Transverse colon (tissue), 4 donors: ENCODE results near the gene SFXN1. TPM values are rescaled to one million over a fixed set of nuclear protein-coding genes. Genes with fewer than 3 reads are reported as not detected.

ENCODE experiments used
- DNase-seq: peaks from one replicate; pipeline ENCODE4 v3.0.0-alpha.2; 2019
- H3K27ac ChIP-seq, 4 donors: fragments of 200-600 bp; sonication (generic); 2 replicates each; pipeline ENCODE4 v1.5.1; 2016 to 2018; ENCODE audit warnings: inconsistent platforms in 4 of 4
- H3K27me3 ChIP-seq: fragments of 200-600 bp; sonication (generic); 2 replicates; pipeline ENCODE4 v1.5.1; 2017; ENCODE audit warnings: inconsistent platforms
- H3K36me3 ChIP-seq, 4 donors: fragments of 200-600 bp; sonication (generic); 2 replicates each; pipeline ENCODE4 v1.5.1; 2017 to 2019; ENCODE audit warnings: inconsistent platforms in 4 of 4
- H3K4me1 ChIP-seq, 4 donors: fragments of 200-600 bp; sonication (generic); 2 replicates each; pipeline ENCODE4 v1.5.1; 2017 to 2020; ENCODE audit warnings: inconsistent platforms in 4 of 4
- H3K4me3 ChIP-seq, 4 donors: fragments of 200-600 bp; sonication (generic); 1 replicate in 1 of 4; 2 replicates in 3 of 4; pipeline versions ENCODE4 v1.5.1 to v1.6.1; 2017 to 2019; ENCODE audit warnings: inconsistent platforms in 4 of 4
- H3K9me3 ChIP-seq, 2 donors: fragments of 200-600 bp; sonication (generic); 2 replicates each; pipeline ENCODE4 v1.5.1; 2017 to 2019; ENCODE audit warnings: inconsistent platforms in 2 of 2
- CTCF ChIP-seq, 5 experiments: fragments of 200-600 bp in 3 of 5; fragments of 450-650 bp in 2 of 5; sonication (generic) in 3 of 5; IDR thresholded peaks; 1 replicate in 2 of 5; 2 replicates in 3 of 5; pipeline ENCODE4 v1.5.1; 2016 to 2017; ENCODE audit warnings: antibody characterized with exemption in 5 of 5, inconsistent platforms in 3 of 5, mild to moderate bottlenecking in 2 of 5, moderate library complexity in 1 of 5
- EP300 ChIP-seq: sonication (generic); formaldehyde crosslinking; IDR thresholded peaks from one replicate; pipeline ENCODE4 v1.6.1; 2017; ENCODE audit warnings: antibody characterized with exemption, low read depth
- POLR2A ChIP-seq: fragments of 450-650 bp; IDR thresholded peaks from one replicate; pipeline ENCODE4 v1.6.1; 2016; ENCODE audit warnings: antibody characterized with exemption, mild to moderate bottlenecking, moderate library complexity
- POLR2AphosphoS5 ChIP-seq, 3 donors: sonication (generic); formaldehyde crosslinking; IDR thresholded peaks; one replicate each; pipeline ENCODE4 v1.6.1; 2016; ENCODE audit warnings: antibody characterized with exemption in 3 of 3
- WGBS, 2 donors: methylation state at CpG; one replicate each; pipeline ENCODE4 v1.1.5; 2018; ENCODE audit warnings: low coverage in 1 of 2; 5-methylcytosine and 5-hydroxymethylcytosine counted together
- in situ Hi-C, 4 donors: fragments of 200-750 bp; cut with MboI; loops; one replicate each; pipeline versions ENCODE4 v1.15.0 to v1.15.1; 2017; ENCODE audit warnings: low sequenced_read_pairs in 3 of 4, low pct_ligation_motif_present in 1 of 4, low pct_unique_long_range_greater_than_20kb in 1 of 4
- intact Hi-C: fragments of 100-400 bp; cut with DNase I; formaldehyde crosslinking; loops from one replicate; pipeline ENCODE4 v1.15.1; 2023; ENCODE audit warnings: low total_unique reads
- total RNA-seq, 4 donors: library from RNA; depleted of rRNA; stranded (reverse); fragments of >200 nt; gene quantifications; one replicate each; pipeline ENCODE4 v1.1.0, GENCODE V29; 2016

Gene SFXN1
- total RNA-seq, 4 donors from 2014 or later = 15.7 to 192 (median 93.4) TPM

- intact Hi-C loops (loop anchor here (10.0 kb wide), 1 partner anchor 1630 kb away; no protein-coding TSS in a partner anchor), in situ Hi-C loops (no loop called here)
- H3K4me1 ChIP-seq = peaks cover 0 to 5% (median 0%) of the 10 kb centered on the region in 4 donors
- H3K9me3 ChIP-seq = no peaks in the 10 kb centered on the region
- no peak overlapping the region for H3K4me3 ChIP-seq
- no peak for DNase-seq
- no peaks in the 10 kb centered on the region for H3K27me3 ChIP-seq
- no peak overlapping the region for H3K27ac ChIP-seq
- TF ChIP-seq POLR2AphosphoS5 (IDR thresholded peaks at IDR 0.05) (no peak), EP300 (no peak), CTCF (IDR thresholded peaks at IDR 0.05) (no peak), POLR2A (no peak)
- 44 to 68% methylated on average over 2 to 3 of the region's 3 CpGs for WGBS, 2 donors
- no peaks in the 10 kb centered on the region for H3K36me3 ChIP-seq
Observed at GRCh38 chr5:175465282-175465681, 13.1 kb upstream of the SFXN1 start.

GRCh38 chr5:175466700-175467318 lies 11.6 kb upstream of the SFXN1 start:
- TF ChIP-seq POLR2A (no peak), EP300 (no peak), POLR2AphosphoS5 (IDR thresholded peaks at IDR 0.05) (no peak), CTCF (IDR thresholded peaks at IDR 0.05) (no peak)
- no peaks in the 10 kb centered on the region for H3K36me3 ChIP-seq
- H3K4me3 ChIP-seq = no peak overlapping the region
- WGBS, 2 donors = 39 to 67% methylated on average over 2 to 5 of the region's 5 CpGs
- peaks cover 0 to 5% (median 0%) of the 10 kb centered on the region in 4 donors for H3K4me1 ChIP-seq
- intact Hi-C loops (loop anchor here (10.0 kb wide), 1 partner anchor 1628 kb away; no protein-coding TSS in a partner anchor), in situ Hi-C loops (no loop called here)
- H3K27ac ChIP-seq = no peak overlapping the region
- no peaks in the 10 kb centered on the region for H3K9me3 ChIP-seq
- no peaks in the 10 kb centered on the region for H3K27me3 ChIP-seq
- DNase-seq = no peak

- Histone ChIP-seq H3K27me3 (no peaks in the 10 kb centered on the region), H3K4me3 (no peak overlapping the region), H3K27ac (no peak overlapping the region), H3K4me1 (peaks cover 0 to 5% (median 0%) of the 10 kb centered on the region in 4 donors), H3K9me3 (no peaks in the 10 kb centered on the region), H3K36me3 (no peaks in the 10 kb centered on the region)
- DNase-seq = no peak
- intact Hi-C loops = loop anchor here (10.0 kb wide), 1 partner anchor 1627 kb away; no protein-coding TSS in a partner anchor
- 56 to 65% methylated on average over 8 to 11 of the region's 11 CpGs for WGBS, 2 donors
- in situ Hi-C loops = no loop called here
- no peak for TF ChIP-seq CTCF (IDR thresholded peaks at IDR 0.05)
- TF ChIP-seq POLR2A = no peak
- no peak for TF ChIP-seq EP300
- no peak for TF ChIP-seq POLR2AphosphoS5 (IDR thresholded peaks at IDR 0.05)
Observed at GRCh38 chr5:175467983-175468690, 10.2 kb upstream of the SFXN1 start.

GRCh38 chr5:175468892-175469291 lies 9.5 kb upstream of the SFXN1 start:
- intact Hi-C loops (loop anchor here (10.0 kb wide), 1 partner anchor 1626 kb away; no protein-coding TSS in a partner anchor), in situ Hi-C loops (no loop called here)
- H3K27me3 ChIP-seq = no peaks in the 10 kb centered on the region
- no peak for DNase-seq
- no peak for TF ChIP-seq CTCF (IDR thresholded peaks at IDR 0.05)
- TF ChIP-seq POLR2AphosphoS5 (IDR thresholded peaks at IDR 0.05) = no peak
- no peak for TF ChIP-seq POLR2A
- TF ChIP-seq EP300 = no peak
- H3K36me3 ChIP-seq = no peaks in the 10 kb centered on the region
- 90 to 100% methylated on average over 1 of the region's 1 CpG for WGBS, 2 donors
- H3K4me1 ChIP-seq = peaks cover 0 to 5% (median 0%) of the 10 kb centered on the region in 4 donors
- H3K4me3 ChIP-seq = no peak overlapping the region
- H3K9me3 ChIP-seq = no peaks in the 10 kb centered on the region
- H3K27ac ChIP-seq = no peak overlapping the region
